NCI-H2081 treated with DMSO at 0.1 percent for 48 hours (cell line): ENCODE results near the gene CCDC47.
"Not testable (repeated sequence)": the region's sequence is repeated elsewhere in the genome, so short reads cannot be mapped to it uniquely, and the experiment has no call there.

ENCODE experiments used
- DNase-seq: peaks from one replicate; lab custom pipeline; 2025; lab: John Stamatoyannopoulos, UW

Gene CCDC47

GRCh38 chr17:63773272-63774140 lies at the start of gene CCDC47:
TSS of gene CCDC47 (minus strand) at chr17:63773597. CDS start at chr17:63766175, 7,422 bp downstream.
- DNase-seq = peak; percentile 99

GRCh38 chr17:63822537-63822936 lies 49.1 kb upstream of the CCDC47 start:
- no peak for DNase-seq

- DNase-seq = no peak
Observed at GRCh38 chr17:63821804-63822203, 48.4 kb upstream of the CCDC47 start.

GRCh38 chr17:63820963-63821561 lies 47.7 kb upstream of the CCDC47 start:
- no peak for DNase-seq

DNA sequence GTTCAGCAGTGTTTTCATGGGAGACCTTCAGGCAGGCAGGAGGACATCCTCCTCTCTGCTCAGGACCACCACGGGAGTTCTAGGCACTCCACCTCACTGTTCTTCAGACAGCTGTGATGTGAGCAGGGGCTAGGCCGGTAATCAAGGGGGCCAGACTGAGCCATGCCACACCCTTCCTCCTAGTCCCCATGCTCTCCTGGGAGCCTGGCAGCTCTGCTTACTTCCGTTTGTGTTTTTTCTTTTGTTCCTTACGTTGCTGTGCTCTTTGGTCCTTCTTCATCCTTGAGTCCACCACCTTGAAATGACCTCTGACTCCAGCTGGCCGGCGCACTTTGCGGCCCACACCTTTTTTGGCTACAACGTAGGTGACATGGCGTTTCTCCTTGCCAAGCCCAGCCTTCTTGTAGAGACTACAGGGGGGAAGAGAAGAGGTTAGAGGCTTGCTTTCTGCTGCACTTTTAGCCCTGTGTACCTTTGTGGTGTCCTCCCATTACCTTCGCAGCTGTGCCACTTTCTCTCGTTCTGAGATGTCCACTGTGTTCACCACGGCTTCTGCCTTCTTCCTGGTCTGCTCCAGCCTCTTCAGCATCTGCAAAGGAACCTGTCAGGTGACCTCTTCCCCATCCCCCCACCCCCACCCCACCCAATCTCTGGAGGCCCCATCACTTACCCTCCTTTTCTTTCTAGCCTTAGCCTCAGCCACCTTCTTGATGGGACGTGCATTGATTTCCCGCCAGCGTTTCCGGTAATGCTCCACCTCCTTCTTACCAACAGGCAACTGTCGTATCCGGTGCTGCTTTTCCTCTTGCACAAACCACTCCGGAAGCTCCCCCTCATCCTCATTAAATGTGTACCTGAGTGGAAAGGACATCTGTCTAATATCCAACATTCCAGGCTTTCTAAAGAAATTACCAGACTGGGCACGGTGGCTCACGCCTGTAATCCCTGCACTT lies 46.5 kb upstream of the CCDC47 start:
- no peak for DNase-seq

- no peak for DNase-seq
Observed at GRCh38 chr17:63819131-63819530, 45.7 kb upstream of the CCDC47 start.

- DNase-seq = no peak
Observed at GRCh38 chr17:63817736-63818385, 44.5 kb upstream of the CCDC47 start.

DNA sequence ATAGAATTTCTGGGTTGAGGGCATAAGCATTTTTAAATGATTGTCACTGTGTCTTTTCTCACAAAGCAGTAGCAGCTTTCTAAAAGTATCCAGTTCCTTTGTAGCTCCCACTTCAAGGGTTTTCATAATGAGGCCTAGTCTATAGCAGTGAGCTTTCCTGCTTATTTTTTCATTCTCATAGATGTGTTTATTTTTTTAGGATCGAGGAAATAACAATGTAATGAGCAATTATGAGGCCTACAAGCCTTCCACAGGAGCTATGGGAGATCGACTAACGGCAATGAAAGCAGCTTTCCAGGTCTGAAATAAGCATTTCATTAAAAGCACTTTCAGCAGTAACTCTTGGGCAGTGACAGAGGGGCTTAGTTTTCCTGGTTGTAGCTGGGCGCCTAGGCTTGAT lies 43.3 kb upstream of the CCDC47 start:
- DNase-seq = no peak

- no peak for DNase-seq
Observed at GRCh38 chr17:63816123-63816522, 42.7 kb upstream of the CCDC47 start.

DNA sequence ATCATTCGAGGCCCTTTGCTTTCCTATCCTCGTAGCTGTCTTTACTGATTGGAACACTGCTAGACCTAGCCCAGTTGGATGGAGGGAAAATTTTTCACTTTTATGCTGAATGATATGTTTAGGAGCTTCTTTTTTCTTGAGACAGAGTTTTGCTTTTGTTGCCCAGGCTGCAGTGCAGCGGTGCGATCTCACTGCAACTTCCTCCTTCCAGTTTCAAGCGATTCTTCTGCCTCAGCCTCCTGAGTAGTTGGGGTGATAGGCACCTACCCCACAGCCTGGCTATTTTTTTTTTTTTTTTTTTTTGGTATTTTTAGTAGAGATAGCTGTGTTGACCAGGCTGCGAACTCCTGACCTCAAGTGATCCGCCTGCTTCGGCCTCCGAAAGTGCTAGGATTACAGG lies 36.6 kb upstream of the CCDC47 start:
- DNase-seq = no peak

- DNase-seq = no peak
Observed at GRCh38 chr17:63805591-63805990, 32.2 kb upstream of the CCDC47 start.

GRCh38 chr17:63804328-63804727 lies 30.9 kb upstream of the CCDC47 start:
- DNase-seq = no peak

GRCh38 chr17:63800783-63801182 lies 27.4 kb upstream of the CCDC47 start:
- DNase-seq = no peak

DNA sequence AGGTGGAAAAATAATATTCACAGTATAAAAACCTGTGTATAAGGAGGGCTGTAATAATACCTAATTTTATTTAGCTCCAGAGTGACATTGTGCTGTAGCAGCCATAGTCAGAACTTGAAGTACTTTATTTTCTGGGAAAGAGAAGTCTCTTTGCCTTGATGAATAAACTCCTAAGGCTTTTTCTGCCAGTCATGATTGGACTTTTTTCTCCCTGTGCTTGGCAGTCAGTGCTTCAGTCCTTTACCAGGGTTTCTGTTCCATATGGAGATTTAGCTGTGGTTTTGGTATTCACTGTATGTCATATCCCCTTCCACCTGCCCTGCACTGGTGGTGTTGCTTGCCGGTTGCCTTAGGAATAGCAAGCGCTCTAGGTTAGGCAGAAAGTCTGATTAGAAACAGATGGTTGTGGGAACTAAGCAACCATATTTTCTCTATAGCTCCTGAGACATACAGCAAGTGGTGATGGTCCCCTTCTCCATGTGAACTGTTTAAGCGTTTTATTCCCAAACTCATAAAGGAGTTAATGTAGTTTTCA lies 25.2 kb upstream of the CCDC47 start:
- no peak for DNase-seq

DNA sequence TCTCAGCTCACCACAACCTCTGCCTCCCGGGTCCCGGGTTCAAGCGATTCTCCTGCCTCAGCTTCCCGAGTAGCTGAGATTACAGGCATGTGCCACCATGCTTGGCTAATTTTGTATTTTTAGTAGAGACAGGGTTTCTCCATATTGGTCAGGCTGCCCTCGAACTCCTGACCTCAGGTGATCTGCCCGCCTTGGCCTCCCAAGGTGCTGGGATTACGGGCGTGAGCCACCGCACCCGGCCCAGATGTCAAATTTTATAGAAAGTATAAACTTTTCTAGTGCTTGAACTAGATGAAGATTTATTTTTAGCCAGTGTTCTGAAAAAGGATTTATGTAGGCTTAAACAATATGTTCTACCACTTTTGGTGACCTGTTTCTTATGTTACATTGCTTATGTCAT lies 23.0 kb upstream of the CCDC47 start:
- DNase-seq = not testable (repeated sequence)

DNA sequence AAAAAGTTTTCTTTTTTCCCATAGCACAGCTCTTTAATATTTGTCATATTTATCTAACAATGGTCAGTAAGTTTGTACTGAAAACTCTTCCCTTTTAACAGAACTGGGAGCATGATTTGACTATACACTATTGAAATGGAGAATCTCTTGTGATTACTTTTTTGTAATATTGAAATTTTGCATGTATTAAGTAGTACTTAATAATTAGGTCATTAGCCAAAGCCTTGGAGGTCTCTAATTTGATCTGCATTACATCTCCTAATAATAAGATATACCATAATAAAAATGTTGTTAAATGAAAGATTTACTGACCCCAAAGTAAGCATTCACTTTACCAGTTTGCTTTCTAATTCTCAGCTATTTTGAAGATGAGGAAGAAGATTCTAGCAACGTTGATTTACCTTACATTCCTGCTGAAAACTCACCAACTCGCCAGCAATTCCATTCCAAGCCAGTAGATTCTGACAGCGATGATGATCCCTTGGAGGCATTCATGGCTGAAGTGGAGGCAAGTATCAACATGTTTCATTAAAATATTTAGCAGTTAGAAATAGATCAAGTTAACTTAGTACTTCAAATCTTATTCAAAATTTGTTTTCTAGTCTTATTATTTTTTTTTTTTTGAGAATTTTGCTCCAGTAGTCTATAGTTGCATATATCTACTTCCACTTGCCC lies 18.8 kb upstream of the CCDC47 start:
- DNase-seq = no peak

- DNase-seq = no peak
Observed at GRCh38 chr17:63790057-63790456, 16.7 kb upstream of the CCDC47 start.

DNA sequence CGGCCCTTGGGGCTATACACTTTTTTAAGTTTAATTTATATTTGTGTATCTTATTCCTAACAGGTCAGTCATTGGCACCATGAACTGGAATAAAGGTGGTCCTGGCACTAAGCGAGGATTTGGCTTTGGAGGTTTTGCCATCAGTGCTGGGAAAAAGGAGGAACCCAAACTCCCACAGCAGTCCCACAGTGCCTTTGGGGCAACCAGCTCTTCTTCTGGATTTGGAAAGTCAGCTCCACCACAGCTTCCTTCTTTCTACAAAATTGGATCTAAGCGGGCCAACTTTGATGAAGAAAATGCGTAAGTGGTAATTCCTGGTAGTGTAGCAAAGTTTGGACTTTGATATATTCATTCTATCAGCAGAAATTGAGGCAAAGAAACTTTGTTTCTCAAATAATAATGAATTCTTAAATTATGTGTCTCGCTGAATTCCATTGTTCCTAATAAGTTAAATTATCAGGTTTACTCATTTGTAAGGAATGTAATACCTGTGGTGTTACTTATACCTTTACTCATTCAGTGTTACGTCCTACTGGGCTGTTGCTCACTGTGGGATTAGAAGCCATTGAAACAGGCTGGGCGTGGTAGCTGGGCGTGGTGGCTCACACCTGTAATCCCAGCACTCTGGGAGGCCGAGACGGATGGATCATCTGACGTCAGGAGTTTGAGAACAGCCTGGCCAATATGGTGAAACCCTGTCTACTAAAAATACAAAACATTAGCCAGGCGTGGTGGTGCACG lies 13.7 kb upstream of the CCDC47 start:
- DNase-seq = no peak

- no peak for DNase-seq
Observed at GRCh38 chr17:63786117-63786516, 12.7 kb upstream of the CCDC47 start.

GRCh38 chr17:63785556-63785955 lies 12.2 kb upstream of the CCDC47 start:
- DNase-seq = no peak
